Activated CD4-positive, CD25-positive, alpha-beta regulatory T cell treated with anti-CD3 and anti-CD28 coated beads, Interleukin-2, amount 50 U/mL, for 24 hours (primary cell): Measurements from ENCODE around the gene ALG12.

Source experiments
- ATAC-seq, 2 donors: fragments of 150-1000 bp; cut with Tn5 transposase; one replicate each; pipeline ENCODE4 v1.10.0; 2021; ENCODE audit warnings: mild to moderate bottlenecking in 1 of 2, moderate library complexity in 1 of 2

Gene ALG12

GRCh38 chr22:49917974-49918910 lies at the start of gene ALG12, which contains the start of gene CRELD2:
Gene ALG12 (minus strand): TSS chr22:49918438. CDS start chr22:49913765, 4,673 bp downstream.
Gene CRELD2 (plus strand): TSS chr22:49918634. CDS start chr22:49918770, 136 bp downstream.
- ATAC-seq, result peak; percentile 95 to 97

GRCh38 chr22:49967706-49968208 lies 49.5 kb upstream of the ALG12 start:
- ATAC-seq, result no peak

DNA sequence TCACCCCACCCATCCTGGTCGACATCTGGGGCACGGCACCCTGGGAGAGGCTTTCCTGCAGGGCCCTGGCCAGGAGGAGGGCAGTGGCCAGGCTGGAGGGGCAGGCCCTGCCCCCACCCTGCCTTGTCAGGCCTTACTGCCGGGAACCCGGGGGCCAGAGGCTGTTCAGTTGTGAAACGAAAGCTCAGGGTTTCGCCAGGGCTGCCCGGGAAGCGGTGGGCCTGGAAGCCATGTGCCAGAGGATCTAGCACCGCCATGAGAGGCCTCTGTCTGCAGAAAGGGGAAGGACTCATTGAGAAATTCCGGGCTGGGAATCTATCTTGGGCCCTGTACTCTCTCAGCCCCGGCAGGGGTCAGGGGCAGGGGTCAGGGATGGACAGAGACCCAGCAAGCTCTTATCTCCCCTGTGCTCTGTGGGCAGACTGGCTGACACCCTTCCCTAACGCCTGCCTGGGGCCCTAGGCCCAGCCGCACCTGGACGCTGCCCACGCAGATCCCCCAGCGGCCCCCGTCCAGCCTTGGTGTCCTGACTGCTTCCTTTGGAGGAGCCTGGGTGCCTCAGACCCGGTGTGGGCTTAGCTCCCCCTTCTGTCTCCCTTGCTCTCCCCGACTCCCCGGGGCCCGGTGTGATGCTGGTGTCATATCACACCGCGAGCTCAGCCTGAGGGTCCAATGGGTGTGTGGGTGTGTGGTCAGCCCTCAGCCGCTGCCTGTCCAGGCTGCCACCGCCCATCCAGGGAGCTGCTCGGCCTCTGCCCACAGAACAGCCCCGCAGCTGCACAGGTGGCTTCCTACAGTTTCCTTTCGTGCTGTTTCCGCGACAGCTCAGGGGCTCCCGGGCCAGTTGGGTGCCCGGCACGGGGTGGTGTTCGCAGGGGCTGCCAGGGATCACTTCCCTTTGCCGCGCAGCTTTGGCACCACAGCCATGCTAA lies 48.8 kb upstream of the ALG12 start:
- no peak for ATAC-seq

DNA sequence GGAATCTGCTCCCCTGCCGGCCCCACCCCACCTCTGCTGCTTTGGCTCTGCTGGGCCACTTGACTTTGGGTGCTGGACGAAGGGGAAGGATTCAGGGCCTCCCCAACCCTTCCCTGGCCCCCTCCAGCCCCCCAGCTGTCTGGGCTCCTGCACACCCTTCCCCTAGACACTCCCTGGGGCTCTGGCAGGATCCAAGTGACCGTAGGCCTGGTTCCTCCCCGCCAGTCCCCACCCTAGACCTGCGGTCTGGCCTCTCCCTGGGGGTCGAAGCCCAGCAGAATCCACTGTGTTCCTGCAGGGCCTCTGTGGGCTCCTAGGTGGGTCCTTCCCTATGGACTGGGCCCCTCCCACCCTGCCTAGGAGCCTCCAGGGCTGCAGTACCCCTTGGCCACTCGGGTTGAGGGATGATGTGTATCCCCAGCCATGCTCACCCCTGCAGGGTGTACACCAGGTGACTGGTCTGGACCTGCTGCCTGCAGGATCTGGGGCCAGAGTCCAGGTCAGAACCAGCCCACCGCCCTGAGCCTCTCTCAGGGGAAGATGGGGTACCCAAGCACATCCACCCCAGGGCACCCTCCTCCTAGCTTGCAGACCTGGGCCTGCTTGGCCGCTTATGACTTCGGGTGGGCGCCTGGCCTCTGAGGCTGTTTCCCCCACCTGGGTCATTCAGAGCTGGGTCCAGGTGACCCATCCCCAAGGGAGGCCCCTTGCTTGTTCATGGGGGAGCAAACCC lies 48.0 kb upstream of the ALG12 start:
- ATAC-seq, result no peak

DNA sequence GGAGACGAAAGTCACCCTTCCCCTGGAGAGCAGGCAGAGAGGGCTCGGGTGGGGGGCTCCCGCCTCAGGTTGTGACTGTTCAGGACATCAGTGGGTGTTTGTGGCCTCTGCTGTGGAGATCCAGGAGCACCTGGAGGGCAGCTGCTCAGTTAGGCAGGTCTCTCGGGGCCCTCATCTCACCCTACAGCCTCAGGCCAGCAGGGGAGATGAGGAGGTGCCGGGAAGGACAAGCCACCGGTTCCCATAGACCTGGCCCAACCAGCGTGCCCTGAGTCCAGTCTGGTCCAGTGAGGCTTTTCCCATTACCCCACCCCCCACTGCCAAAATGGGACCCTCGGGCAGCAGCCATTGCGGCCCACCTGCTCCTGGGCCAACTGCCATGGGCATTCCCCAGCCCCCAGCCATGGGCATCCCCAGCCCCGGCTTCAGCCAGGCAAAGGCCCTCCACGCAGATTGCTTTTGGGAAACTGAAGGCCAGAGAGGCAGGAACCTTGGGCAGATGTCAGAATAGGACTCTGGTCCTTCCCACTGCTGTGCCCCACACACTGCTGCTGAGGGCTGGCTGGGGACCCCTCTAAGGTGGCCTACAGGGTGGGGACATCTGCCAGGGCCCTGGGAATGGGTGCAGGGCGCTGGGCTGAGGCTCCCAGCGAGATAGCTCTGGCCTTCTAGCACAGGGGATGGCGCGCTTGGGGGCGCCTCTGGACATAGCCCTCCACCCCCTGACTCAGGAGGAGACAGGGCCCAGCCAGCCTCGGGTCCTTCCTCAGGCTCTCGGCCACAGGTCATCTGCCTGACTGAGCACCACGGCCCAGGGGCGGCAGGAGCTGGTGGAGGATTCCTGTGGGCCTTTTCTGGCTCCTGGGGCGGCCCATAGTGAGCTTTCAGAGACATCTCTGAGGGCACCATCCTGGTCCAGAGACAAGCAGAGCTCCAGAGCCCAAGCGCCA lies 47.1 kb upstream of the ALG12 start:
- no peak for ATAC-seq

DNA sequence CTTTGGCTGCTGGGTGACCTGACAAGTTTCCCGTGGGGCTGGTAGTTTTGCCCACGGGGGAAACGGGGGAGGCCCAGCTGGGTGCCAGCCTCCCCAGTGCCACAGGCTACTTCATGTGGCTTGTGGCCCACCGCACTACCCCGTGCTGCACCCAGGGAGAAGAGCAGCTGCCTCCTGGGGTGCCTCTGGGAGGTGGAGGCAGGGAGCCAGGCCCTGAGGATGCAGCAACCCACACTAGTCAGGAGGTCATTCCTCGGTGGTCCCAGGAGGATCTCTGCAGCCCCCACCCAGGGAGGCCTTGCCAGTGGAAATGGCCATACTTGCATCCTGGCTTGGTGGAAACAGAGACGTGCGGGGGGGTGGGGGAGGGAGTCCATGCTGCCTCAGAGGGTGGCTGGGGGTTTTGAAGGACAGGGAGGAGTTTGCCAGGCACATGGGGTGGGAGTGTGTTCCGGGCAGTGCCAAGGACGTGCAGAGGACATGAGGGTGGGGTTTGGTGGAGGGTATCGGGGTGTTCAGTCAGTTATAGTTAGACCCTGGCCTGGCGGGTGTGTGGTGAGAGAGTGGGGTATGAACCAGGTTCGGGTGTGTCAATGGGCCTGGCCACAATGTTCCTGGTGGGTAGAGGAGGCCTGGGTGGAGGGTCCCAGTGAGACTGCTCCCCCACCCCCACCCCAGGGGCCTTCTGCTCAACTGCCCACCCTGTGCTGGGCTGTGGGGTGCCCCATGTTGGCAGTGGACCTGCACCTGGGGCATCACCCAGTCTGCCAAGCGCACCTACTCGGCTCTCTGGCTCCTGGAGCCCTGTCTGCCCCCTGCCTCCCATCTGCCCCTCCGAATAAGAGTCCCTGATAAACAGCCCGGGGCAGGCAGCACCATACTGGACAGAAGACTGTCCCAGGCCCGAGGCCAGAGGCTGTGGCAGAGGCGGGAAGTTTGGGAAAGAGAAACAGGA lies 46.2 kb upstream of the ALG12 start:
- ATAC-seq, result no peak

- ATAC-seq, result no peak
These were observed 45.4 kb upstream of the ALG12 start for GRCh38 chr22:49963647-49964026.

DNA sequence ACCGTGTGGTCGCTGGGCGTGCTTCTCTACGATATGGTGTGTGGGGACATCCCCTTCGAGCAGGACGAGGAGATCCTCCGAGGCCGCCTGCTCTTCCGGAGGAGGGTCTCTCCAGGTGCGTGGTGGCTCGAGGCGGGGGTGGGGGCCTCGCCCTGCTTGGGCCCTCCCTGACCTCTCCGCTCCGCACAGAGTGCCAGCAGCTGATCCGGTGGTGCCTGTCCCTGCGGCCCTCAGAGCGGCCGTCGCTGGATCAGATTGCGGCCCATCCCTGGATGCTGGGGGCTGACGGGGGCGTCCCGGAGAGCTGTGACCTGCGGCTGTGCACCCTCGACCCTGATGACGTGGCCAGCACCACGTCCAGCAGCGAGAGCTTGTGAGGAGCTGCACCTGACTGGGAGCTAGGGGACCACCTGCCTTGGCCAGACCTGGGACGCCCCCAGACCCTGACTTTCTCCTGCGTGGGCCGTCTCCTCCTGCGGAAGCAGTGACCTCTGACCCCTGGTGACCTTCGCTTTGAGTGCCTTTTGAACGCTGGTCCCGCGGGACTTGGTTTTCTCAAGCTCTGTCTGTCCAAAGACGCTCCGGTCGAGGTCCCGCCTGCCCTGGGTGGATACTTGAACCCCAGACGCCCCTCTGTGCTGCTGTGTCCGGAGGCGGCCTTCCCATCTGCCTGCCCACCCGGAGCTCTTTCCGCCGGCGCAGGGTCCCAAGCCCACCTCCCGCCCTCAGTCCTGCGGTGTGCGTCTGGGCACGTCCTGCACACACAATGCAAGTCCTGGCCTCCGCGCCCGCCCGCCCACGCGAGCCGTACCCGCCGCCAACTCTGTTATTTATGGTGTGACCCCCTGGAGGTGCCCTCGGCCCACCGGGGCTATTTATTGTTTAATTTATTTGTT lies 44.8 kb upstream of the ALG12 start:
- ATAC-seq, result peak in 1 of 2 donors; percentile 1

- ATAC-seq, result peak; percentile 30 to 39
These were observed 43.9 kb upstream of the ALG12 start for GRCh38 chr22:49962012-49962750.

DNA sequence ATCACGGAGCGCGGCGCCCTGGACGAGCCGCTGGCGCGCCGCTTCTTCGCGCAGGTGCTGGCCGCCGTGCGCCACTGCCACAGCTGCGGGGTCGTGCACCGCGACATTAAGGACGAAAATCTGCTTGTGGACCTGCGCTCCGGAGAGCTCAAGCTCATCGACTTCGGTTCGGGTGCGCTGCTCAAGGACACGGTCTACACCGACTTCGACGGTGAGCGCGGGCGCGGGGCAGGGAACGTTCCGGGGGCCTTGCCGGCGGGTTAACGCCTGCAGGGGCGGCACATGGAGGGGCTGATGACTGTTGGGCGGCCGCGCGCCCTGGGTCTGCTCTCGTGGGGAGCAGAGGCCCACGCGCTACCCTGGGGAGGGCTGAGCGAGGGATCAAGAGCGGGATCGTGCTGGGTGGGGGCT lies 43.4 kb upstream of the ALG12 start:
- peak in 1 of 2 donors; percentile 1 for ATAC-seq

DNA sequence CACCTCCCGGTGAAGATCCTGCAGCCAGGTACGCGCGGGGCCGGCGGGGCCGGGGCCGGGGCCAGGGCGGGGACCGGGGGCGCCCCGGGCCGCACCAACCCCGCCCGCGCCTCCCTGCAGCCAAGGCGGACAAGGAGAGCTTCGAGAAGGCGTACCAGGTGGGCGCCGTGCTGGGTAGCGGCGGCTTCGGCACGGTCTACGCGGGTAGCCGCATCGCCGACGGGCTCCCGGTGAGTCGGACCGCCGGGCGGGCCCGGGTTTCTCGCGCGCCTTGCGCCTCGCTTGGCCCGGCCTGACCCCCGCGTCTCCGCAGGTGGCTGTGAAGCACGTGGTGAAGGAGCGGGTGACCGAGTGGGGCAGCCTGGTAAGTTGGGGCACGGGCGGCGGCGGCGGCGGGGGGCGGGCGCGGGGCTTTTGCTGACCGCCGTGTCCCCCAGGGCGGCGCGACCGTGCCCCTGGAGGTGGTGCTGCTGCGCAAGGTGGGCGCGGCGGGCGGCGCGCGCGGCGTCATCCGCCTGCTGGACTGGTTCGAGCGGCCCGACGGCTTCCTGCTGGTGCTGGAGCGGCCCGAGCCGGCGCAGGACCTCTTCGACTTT lies 42.9 kb upstream of the ALG12 start:
- no peak for ATAC-seq

GRCh38 chr22:49960159-49961004 lies 42.1 kb upstream of the ALG12 start, which contains the start of gene PIM3:
Gene PIM3 (plus strand): TSS chr22:49960772. CDS start chr22:49960948, 176 bp downstream.
- peak; percentile 76 to 78 for ATAC-seq

- no peak for ATAC-seq
These were observed 41.5 kb upstream of the ALG12 start for GRCh38 chr22:49959782-49960158.

DNA sequence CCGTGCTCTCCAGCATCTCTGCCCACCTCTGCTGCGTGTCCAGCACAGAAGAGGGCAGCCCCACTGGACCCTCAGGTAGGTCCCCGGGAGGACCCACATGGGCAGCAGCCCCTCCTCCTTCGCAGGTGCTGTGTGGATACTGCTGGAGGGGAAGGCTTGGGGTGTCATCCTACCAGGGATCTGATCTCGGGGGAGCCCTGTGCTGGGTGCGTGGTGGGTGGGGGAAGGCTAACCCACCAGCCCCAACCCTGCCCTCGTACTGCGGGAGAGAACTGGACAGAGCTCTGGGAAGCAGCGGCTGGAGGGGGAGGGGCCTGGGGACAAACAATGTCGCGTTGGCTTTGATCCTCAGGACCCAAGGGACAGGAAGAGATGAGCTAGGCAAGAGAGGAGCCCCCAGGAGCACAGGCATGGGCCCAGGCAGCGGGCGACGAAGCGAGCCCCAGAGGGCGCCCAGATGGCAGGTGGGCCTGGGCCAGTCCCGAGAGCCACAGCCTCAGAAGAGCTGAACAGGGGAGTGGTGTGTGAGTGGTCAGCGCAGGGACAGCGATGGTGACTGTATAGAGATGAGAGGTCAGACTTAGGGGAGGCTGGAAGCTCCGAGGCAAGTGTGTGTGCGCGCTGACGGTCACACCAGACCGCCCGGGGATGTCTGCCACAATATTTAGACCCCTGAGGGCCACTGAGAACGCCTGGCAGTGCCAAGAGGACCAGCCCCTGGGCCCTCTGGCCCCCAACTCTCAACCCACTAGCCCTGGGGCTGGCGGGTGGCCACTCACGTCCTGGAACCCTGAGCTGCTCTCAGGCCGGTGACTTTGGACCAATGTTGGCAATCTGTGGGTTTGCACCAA lies 40.9 kb upstream of the ALG12 start:
- no peak for ATAC-seq

DNA sequence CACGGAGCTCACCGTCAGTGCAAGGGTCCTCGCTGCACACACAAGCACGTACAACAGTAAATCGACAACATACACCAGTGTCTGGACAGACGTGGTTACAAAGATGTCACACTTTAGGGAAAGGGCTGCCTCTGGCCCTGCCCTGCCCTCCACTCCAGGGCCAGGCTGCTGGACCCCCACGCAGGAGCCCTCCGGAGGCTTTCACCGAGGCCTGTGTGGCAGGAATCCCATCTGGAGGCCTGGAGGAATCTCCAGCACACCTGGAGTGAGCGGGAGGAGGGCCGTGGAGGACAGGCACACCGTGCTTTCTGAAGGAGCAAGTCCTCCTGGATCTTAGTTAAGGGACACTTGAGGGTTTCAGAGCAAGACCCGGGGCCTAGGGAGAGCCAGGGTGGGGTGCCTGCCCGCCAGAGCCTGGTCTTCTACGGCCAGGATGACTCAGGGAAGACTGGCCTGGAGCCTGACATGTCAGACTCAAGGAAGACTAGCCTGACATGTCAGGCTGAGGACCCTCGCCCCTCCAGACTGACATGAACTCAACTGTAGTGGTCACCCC lies 40.2 kb upstream of the ALG12 start:
- no peak for ATAC-seq
